RWPE2 (cell line): ENCODE measurements around the gene PIGH.

Source experiments
- ATAC-seq: fragments of 200-7000 bp; cut with Tn5 transposase; 3 replicates; pipeline ENCODE4 v1.9.1; 2021; ENCODE audit warnings: low read depth
- DNase-seq: peaks from one replicate; pipeline ENCODE4 v3.0.0-alpha.2; 2020; ENCODE audit warnings: low spot score
- H3K27ac ChIP-seq: fragments of 450-650 bp; 2 replicates; pipeline ENCODE4 v1.5.1; 2017; ENCODE audit warnings: mild to moderate bottlenecking; ENCODE audit not compliant: poor library complexity, severe bottlenecking
- H3K27me3 ChIP-seq: fragments of 250-450 bp; sonication (Bioruptor Pico); 2 replicates; pipeline ENCODE4 v1.5.1; 2021; ENCODE audit warnings: mild to moderate bottlenecking, moderate library complexity; ENCODE audit not compliant: insufficient read depth, poor library complexity, severe bottlenecking
- H3K36me3 ChIP-seq: fragments of 250-450 bp; sonication (Bioruptor Pico); 2 replicates; pipeline ENCODE4 v1.5.1; 2020; ENCODE audit warnings: low read depth, mild to moderate bottlenecking, moderate library complexity
- H3K4me1 ChIP-seq: fragments of 250-450 bp; sonication (Bioruptor Pico); 2 replicates; pipeline ENCODE4 v1.5.1; 2021; ENCODE audit warnings: mild to moderate bottlenecking, moderate library complexity; ENCODE audit not compliant: insufficient read depth, poor library complexity, severe bottlenecking
- H3K4me3 ChIP-seq: fragments of 250-450 bp; sonication (Bioruptor Pico); 2 replicates; pipeline ENCODE4 v1.5.1; 2021; ENCODE audit warnings: mild to moderate bottlenecking, moderate library complexity; ENCODE audit not compliant: severe bottlenecking
- H3K9me3 ChIP-seq: fragments of 250-450 bp; sonication (Bioruptor Pico); 2 replicates; pipeline ENCODE4 v1.5.1; 2021; ENCODE audit warnings: mild to moderate bottlenecking, moderate library complexity; ENCODE audit not compliant: severe bottlenecking
- CTCF ChIP-seq: fragments of 450-650 bp; IDR thresholded peaks from one replicate; pipeline ENCODE4 v1.5.1; 2017; ENCODE audit warnings: mild to moderate bottlenecking, moderate library complexity; ENCODE audit not compliant: poor library complexity, severe bottlenecking

Gene PIGH

DNA sequence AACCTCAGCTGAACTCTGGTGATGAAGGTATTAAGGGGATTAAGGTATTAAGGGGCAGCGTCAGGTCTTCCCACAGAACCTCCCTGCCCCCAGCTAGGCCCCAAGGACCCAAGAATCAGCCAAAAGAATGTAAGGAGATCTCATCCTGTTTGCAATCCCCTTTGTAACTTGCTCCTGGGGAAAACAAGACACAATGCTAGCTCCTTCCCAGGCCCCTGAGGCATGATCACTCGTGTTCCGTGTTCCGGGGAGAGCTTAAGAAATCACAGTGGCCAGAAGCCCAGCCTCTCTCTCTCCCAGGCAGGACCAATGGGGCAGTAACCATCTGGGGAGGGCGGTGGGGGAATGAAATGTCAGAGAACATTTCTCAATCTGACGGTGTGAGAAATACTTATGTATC is 33.2 kb downstream of the PIGH start:
- Histone ChIP-seq H3K4me1 (peaks cover 11% of the 10 kb centered on the region), H3K9me3 (no peaks in the 10 kb centered on the region), H3K36me3 (no peaks in the 10 kb centered on the region), H3K4me3 (no peak overlapping the region), H3K27ac (no peak overlapping the region), H3K27me3 (no peaks in the 10 kb centered on the region)
- DNase-seq (peak; percentile 34), ATAC-seq (peak; percentile 48)
- TF ChIP-seq CTCF = no peak

DNA sequence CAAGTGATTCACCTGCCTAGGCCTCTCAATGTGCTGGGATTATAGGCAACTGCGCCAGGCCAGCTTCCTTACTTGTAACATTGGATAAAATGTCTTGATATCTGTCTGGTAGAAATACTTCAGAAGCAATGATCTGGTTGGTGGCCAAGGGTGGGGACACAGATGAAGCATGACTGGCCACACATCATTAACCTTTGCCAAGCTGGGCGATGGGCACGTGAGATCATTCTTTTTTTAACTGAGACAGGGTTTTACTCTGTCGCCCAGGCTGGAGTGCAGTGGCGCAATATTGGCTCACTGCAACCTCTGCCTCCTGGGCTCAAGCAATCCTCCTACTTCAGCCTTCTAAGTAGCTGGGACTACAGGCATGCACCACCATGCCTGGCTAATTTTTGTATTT is 35.8 kb downstream of the PIGH start:
- no peak for TF ChIP-seq CTCF
- no peak overlapping the region for H3K4me3 ChIP-seq
- ATAC-seq = no peak

DNA sequence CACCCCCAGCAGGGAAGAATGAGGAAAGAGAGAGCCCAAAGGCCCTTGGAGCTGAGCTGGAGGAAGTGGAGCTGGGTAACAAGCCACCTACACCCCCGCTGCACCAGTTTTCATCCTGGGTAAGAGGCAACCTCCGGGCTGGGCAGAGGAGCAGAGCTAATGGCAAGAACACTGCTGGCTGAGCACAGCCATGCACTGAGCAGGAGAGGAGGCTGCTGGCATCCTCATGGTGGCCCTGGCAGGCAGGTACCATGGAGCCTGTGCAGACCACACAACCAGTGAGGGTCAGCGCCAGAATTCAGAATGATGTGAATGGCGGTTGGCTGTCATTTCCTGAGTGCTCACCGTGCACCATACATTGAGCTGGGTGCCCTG is 37.3 kb downstream of the PIGH start:
- no peaks in the 10 kb centered on the region; the same call in 1 of the 2 replicates for H3K36me3 ChIP-seq
- ATAC-seq = no peak

More for the DNA sequence above, 35.8 kb downstream of the PIGH start:
- no peak for DNase-seq
- Histone ChIP-seq H3K36me3 (no peaks in the 10 kb centered on the region; the same call in 1 of the 2 replicates), H3K4me1 (peaks cover 16% of the 10 kb centered on the region), H3K9me3 (no peaks in the 10 kb centered on the region), H3K27me3 (no peaks in the 10 kb centered on the region), H3K27ac (no peak overlapping the region)

GRCh38 chr14:67562025-67562775 is 37.9 kb downstream of the PIGH start:
- Histone ChIP-seq H3K9me3 (no peaks in the 10 kb centered on the region), H3K4me1 (peaks cover 29% of the 10 kb centered on the region), H3K4me3 (no peak overlapping the region), H3K27me3 (no peaks in the 10 kb centered on the region), H3K36me3 (no peaks in the 10 kb centered on the region; the same call in 1 of the 2 replicates), H3K27ac (no peak overlapping the region)
- DNase-seq (no peak), ATAC-seq (no peak)
- no peak for TF ChIP-seq CTCF

More for the DNA sequence above, 37.3 kb downstream of the PIGH start:
- no peak for DNase-seq
- TF ChIP-seq CTCF = no peak
- Histone ChIP-seq H3K27ac (no peak overlapping the region), H3K4me3 (no peak overlapping the region), H3K27me3 (no peaks in the 10 kb centered on the region), H3K4me1 (peaks cover 27% of the 10 kb centered on the region), H3K9me3 (no peaks in the 10 kb centered on the region)

- no peak overlapping the region for H3K4me3 ChIP-seq
Observed at GRCh38 chr14:67559639-67560038, 40.4 kb downstream of the PIGH start.

More at GRCh38 chr14:67559639-67560038, 40.4 kb downstream of the PIGH start:
- ATAC-seq = no peak
- Histone ChIP-seq H3K27ac (no peak overlapping the region), H3K9me3 (no peaks in the 10 kb centered on the region), H3K4me1 (peaks cover 29% of the 10 kb centered on the region), H3K36me3 (no peaks in the 10 kb centered on the region; the same call in 1 of the 2 replicates), H3K27me3 (no peaks in the 10 kb centered on the region)
- TF ChIP-seq CTCF = peak; percentile 13
- DNase-seq = no peak
